GM19397 (cell line): Measurements from ENCODE around the gene FBXL14.
A peak's percentile ranks its signal among the peaks of the same experiment; 100 is the strongest.
"Not testable (repeated sequence)": the region's sequence is repeated elsewhere in the genome, so short reads cannot be mapped to it uniquely, and the experiment has no call there.

Experiments
- ATAC-seq: cut with Tn5 transposase; IDR thresholded peaks from one replicate; pipeline ENCODE4 v1.9.1; 2021; ENCODE audit warnings: mild to moderate bottlenecking, moderate library complexity; ENCODE audit not compliant: unreplicated experiment

The FBXL14 gene

DNA sequence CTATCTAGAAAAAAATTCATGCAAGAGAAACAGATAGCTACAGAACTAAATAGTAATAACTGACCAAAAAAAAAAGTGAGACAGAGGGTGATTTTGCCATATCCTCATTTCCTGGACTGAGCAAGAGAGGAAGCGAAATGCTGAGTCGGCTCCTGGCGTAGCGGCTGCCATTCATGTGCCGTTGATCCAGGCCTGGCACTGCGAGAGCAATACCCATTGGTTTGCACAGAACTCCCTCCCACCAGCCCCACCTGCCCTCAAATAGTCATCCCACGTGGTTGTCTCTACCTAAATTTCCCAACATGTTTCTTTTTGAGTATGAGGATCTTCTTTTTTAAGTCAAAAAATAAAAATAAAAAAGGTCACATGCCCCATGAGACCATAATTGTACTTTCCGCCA lies 25.2 kb upstream of the FBXL14 start:
- ATAC-seq = no peak

DNA sequence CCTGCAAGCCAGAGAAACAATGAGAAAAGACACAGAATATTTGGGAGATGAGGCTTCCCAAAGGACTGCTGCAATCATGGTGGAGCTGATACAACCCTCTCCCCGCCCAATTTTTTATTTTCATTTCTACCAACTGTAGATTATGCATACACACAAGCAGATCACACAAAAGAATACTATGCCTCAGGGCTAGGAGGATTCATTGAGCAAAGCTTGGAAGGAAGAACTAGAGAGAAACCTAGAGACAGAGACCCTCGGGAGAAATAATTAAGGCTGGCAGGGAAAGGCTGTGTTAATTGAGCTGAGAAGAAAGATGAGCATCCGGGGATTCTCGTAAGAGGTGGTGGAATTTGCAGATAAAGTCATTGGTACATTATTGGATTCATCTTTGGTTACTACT lies 24.8 kb upstream of the FBXL14 start:
- no peak for ATAC-seq

DNA sequence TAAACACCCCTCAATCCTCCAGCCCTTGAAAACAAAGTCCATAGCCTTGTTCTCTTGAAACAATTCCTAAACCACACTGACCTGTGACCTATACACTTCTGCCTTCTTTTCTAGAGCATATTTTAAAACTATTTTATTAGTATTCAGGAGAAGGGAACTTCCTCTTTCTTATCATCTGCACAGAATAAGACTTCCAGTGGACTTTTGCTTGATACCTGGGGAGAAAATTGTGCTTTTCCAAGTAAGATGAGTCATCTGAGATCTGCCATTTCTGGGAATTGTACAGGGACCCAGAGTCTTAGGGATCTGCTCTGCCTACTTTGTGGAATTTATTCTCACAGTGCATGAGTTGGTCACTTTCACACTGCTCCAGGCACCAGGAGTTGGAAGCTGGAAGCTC lies 24.1 kb upstream of the FBXL14 start:
- ATAC-seq = no peak

DNA sequence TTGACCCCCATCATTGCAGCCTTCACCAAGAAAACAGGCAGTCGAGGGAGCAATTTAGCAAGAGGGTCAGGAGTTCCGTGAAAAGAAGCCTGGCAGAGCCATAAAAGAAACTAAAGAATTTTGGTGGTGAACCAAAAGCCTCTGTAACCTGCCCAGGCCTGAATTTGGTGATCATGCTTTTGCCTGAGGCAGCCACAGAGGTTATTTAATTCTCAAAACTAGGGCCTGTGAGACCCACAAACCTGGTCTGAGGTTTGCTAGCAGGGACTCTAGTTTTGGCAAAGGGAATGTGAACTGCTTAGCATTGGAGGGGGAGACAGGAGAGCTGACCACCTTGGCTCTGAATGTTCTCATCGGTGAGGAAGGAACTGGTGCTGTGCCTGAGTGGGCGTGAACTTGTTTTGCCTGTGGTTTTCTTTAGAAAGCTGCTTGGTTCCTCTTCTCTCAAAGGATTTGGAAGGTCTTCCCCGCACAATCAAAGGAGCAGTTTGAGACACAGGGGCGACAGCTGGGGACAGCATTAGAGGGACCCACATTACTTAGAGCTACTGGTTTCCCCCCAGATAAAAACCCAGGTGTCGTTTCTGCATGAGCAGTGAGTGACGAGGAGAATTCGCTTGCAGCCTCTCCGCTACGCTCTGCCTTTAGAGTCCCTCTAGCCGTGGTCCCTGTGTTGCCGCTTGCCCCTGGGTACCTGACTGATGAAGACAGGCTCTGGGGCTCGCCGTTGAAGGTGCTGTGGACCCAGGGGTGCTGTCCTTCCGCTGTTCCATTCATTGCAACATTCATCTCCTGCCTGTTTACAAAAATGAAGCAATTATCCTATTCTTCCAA lies 22.1 kb upstream of the FBXL14 start:
- ATAC-seq = no peak

DNA sequence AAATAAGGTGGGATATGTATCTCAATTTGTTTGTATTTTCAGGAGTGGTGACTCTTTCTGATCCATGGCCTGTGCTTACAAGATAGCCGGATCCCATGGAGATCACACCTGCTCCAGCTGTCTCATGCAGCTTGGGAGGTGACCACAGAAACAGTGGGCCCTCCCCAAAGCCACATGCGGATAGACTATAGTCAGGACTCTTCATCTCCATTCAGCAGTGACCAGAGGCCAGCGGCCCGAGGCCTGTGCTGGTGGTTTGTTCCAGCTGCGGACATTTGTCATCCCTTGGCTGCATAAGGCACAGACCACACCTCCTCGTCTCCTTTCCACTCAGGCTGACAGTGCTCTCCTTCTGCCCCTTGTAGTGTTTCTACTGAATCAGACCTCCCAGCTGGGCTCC lies 20.0 kb upstream of the FBXL14 start:
- ATAC-seq = no peak

DNA sequence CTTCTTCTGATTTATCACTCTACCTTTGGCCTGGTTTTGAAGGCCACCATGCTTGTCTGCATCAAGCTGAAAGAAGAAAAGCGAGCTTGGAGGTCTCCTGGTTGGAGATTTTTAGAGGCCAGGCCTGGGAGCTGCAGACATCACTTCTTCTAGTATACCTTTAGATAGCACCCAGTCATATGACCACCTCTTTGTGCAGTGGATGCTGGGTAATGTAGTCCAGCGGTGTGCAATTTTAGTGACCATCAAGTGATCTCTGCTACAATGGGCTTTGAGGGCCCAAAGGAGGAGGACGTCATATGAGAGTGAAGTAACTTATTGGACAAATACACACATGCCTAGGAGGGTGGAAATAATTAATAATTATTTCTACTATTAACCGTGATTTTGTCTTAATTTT lies 19.5 kb upstream of the FBXL14 start:
- no peak for ATAC-seq

DNA sequence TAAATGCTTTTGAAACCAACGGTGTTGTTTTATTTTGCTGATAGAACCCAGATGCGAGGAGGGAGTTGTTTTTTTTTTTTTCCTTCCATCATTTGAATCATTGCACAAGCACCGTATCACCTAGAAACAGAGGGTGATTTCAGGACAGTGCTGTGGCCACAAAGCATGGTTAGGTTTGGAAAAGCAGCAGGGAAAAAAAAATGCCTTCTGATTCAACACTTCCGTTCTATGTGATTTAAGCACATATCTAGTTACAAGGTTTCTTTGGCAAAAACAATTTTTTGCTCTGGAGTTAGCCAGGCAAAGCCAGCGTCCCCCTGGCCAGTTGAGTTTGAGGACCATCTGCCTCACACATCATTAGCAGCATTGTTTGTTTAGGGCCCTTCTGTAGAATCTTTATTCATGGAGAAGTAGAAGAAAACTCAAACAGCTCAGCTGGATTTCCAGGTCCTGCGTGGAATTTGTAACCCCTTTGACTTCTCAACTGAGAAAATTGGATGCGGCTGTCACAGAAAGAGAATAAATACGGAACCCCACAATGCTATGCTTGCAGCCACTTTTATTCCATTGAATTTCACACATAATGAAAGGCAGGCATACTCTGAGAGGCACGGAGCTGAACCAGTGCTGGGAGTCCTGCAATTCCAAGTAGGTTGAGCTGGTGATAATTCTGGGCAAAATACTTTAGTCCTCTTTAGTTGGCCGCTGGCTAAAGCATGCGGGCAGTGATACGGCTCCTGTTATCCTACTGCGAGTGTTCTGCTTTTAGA lies 17.6 kb upstream of the FBXL14 start:
- no peak for ATAC-seq

DNA sequence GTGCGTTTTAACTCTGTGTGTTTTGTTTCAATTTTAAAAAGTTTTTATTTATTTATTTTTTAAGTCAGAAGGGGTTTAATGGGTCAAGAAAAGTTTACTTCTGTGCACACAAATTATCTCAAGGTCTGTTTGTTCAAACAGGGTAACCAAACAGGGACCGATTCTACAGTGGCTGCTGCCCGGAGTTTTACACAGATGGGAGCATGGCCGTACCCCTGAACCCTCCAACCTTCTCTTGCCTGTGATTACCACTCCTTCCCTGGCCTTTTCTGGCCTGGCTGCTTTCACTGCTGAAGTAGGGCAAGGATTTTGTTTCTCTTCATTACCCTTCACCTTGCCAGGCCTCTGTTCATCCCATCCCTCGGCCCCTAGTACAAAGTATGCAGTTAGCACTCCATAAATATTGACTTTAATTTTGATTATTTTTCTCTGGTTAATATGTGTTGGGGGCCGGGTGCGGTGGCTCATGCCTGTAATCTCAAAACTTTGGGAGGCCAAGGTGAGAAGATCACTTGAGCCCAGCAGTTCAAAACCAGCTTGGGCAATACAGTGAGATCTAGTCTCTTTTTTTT lies 15.8 kb upstream of the FBXL14 start:
- ATAC-seq = no peak

DNA sequence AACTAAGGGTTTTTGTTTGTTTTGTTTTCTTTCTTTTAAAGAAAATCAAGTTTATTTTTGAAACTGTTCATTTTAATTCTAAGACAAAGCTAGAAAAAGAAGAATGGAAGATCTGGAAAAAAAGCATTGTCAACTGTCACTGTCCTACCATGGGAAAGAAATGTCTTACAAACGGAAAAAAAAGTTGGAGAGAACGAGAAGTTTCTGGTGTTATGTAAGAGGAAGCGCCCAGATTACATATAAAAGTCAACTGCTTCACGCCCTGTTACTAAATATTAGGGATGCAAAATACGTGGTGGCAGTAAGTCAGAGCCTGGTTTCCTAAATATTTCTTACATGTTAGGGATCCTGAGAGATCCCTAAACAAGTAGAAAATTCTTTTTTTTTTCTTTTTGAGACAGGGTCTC lies 14.3 kb upstream of the FBXL14 start:
- no peak for ATAC-seq

DNA sequence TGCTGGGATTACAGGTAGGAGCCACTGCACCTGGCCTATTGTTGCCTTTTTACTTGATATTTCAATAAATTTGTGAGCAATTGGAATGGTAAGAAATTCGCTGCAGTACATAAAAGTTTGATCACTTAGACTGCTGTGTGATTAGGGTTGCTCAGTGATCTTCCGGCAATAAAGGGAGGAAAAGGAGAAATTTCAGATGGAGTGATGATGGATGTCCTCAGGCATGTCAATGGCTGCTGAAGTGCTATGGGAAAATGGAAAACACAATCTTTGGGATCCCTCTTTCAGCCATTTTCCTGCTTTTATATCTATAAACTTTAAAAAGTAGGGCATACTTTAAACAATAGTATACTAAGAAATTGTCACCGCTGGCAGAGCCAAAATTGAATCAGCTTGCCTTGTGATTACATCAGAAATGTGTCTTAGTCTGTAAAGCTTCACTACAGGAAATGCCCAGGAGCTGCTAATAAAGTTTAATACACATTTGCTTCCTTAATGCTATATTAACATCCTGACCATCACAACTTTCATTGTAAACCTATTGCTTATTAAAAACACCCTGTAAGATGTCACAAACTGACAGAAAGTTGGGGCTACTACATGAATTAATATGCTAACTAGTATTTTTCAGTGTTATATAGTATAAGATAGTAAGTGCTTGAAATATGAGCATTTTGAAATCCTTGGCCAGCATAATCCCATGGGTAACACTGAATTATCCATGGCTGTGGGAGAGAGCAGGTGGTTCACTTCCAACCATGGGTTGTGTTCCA lies 13.7 kb upstream of the FBXL14 start:
- no peak for ATAC-seq

DNA sequence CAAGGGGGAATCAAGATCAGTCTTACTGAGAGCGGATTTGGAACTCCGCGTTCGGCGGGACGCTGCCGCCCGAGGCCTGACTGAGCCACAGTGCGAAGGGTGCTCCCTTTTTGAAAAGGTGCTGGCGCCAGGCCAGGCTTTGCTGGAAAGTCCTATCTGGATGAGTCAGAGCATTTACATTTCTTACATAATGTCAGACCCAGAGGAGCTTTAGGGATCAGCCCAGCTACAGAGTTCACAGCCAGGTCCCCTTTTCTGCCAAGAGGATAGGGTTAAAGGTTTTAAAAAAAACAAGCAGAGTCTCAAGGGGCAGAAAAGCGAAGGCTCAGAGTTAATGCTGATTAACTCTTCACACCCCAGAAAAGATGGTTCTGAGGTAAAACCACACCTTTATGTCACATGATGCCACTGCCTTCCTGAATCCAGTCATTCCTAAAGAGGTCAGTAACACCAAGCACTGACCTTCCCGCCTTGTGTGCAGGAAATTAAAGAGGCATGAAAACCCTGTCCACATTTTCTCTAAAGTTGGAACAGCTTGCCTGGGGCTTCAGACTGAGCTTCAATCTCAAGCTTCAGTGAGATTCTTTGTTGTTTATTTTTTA lies 11.7 kb upstream of the FBXL14 start:
- ATAC-seq = peak; percentile 52

DNA sequence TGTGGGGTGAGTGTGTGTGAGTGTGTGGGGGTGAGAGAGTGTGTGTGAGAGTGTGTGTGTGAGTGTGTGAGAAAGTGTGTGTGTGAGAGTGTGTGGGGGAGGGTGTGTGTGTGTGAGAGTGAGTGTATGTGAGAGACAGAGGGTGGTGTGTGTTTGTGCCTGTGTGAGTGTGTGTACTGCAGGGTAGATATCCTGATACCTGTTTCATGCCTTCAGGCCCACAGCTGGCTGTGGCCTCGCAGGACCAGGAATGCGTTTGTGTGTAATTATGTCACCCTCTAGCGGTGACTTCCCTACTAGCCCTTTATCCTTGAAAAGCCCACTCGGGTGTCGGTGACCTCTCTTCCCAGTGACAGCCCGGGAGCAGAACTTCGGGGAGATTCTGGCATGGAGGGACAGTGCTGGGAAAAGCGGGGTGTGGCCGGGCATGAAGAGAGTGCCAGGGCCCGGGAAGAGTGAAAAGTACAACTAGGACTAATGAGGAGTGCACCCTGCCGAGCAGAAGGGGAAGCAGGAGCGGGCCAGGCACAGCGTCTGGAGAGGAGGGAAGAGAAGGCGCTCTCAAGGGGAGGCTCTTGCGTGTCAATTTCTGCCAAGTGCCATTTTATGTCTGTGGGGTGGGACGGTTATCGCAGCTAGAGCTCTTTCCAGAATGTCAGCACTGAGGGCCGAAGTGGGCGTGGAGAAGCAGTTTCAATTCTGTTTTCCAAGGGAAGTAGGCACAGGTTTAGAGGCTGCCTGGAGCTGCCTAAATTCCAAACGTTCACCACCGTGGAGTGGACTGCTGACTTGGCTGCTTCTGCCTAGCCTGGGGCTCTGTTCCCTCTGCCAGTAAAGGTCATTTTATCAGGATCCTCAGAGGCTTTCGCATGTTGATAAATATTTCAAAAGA lies 11.0 kb upstream of the FBXL14 start:
- peak; percentile 21 for ATAC-seq

DNA sequence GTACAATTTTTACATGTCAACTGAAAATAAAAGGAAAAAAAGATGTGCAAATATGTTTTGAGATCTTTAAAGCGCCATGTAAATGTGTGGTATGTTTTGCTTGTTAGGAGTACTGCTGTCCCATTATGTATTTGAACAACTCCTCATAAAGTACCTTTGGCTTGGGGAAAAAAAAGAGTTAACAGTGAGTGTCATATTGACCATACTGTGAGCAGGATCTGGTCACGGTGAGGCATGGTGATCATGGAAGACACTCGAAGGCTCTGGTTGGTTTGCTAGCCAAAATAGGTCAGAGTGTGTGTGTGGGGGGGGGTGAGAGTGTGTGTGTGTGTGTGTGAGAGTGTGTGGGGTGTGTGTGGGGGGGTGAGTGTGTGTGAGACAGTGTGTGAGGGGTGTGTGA lies 10.1 kb upstream of the FBXL14 start:
- no peak for ATAC-seq

DNA sequence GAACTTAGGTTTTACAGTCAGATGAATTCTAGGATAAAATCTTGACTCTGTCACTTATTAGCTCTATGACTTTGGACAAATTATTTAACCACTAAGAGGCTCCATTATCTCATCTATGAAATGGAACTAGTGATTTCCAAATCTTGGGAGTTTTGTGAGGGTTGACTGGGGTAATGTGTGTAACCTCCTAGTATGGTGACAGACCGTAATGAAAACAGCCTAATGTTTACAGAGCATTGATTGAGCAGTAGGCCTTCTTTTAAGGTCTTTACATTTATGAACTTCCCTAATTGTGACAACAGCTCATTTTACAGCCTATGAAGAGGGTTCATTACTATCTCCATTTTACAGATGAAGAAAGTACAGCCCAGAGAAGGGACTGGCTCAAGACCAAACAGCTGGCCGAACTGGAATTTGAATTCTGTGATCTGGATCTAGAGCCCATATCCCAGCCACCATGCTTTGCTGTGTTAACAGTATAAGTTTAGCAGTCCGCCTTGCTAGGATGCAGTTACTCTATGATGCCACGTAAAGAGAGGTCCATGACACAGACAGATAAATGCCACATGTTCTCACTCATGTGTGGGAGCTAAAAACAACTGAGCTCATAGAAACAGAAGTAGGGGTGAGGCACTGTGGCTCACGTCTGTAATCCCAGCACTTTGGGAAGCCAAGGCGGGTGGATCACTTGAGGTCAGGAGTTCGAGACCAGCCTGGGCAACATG lies 9.1 kb upstream of the FBXL14 start:
- no peak for ATAC-seq

DNA sequence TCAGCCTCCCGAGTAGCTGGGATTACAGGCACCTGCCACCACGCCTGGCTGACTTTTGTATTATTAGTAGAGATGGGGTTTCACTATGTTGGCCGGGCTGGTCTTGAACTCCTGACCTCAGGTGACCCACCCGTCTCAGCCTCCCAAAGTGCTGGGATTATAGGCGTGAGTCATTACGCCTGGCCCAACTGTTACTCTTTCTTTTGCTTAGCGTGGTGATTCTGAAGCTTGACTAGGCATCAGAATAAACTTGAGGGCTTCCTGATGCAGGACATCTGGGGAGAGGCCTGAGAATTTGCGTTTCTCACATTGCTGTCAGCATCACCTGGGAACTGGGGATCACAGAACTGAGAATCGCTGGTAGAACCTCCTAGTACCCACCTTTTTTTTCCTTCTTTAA lies 8.3 kb upstream of the FBXL14 start:
- not testable (repeated sequence) for ATAC-seq

DNA sequence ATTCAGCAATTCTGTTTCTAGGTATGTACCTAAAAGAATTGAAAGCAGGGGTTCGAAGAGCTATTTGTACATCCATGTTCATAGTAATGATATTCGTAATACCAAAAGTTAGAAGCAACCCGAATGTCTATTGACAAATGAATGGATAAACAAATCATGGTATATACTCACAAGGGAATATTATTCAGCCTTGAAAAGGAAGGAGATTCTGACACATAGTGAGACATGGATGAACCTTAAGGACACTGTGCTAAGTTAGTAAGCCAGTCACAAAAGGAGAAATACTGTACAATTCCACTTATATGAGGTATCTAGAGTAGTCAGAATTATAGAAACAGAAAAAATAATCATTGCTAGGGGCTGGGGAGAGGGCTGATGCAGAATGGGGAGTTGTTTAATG lies 4.4 kb upstream of the FBXL14 start:
- no peak for ATAC-seq

DNA sequence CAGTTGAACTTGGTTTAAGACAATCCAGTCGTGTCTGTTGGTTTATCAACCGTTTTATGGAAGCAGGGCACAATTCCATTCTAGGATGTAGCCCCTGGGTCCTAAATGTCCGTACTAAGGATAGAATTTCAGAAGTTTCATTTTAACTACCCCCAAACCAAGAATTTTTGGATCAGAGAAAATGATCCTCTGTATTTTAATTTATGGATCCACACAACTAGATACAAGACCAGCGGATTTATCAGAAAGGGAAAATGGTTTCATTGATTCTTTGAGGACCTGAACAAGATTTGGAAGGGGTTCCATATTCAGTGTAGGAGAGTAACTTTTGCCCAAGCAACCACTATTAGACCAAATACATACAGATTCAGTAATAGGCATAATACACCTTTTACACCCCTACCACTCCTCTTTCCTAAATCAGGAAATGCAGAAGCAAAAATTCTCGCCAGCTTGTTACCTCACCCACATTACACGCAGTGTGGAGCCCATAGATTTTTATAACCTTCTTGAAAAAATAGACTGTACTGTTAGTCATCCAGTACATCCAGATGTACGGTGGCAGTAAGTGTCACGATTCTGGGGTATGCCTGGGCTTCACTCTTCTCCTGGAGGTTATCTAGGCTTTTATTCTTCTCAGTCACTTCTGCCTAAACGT lies 1.4 kb upstream of the FBXL14 start:
- no peak for ATAC-seq

DNA sequence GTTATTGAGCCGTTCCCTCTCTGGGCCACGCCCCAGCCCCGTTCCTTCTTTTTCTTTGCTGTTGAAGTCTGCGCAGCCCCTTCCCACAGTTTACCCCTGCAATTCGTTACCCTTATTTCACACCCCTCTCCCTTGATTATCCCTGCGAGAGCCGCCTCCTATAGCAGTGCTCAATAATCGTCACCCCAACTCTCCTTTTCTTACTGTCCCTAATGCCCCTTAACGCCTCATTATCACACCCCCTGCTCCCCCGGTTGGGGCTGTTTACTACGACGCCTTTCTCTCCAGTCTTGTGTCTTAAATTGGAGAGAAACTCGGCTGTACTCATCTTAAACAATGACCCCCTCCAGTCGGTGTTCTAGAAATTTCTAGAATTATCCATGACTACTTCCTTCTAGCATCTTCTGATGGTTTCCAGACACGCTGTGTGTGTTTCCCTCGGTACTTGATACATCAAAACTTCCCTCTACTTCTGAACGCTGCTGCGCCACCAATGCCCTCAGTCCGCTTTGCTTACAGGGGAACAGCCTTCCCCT lies 713 bp upstream of the FBXL14 start:
- no peak for ATAC-seq

DNA sequence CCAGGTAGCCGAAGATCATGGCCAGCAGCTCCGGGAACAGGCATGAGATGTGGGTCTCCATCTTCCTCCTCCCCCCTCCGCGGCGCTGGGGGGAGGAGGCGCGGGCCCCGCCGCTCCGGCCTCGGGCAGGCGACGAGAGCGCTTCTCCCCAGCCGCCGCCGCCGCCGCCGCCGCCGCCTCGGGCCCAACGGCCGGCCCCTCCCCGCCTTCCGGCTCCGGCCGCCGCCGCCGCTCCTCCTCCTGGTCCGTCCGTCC lies 448 bp downstream of the FBXL14 start:
- ATAC-seq = peak; percentile 67
